Measurements from ENCODE around the gene OTOG. TPM values are rescaled to one million over a fixed set of nuclear protein-coding genes. Genes with fewer than 3 reads are reported as not detected.

The OTOG gene
- total and polyA plus RNA-seq, 2 donors (not counting 1 experiment from before 2014, with no cell fraction given), result not detected

GRCh38 chr11:17528906-17529843 is 17.9 kb upstream of the OTOG start:
- Histone ChIP-seq H3K27me3 (replicated peaks in 1 of 4; ENCODE audit: control extremely low read depth in 1 of 4, control insufficient read depth in 3 of 4, insufficient read depth in 4 of 4, low read length in 3 of 4) (no peaks in the 10 kb centered on the region), H3K79me2 (ENCODE audit: control insufficient read depth, insufficient read depth, low read length) (no peaks in the 10 kb centered on the region), H3K4me1 (ENCODE audit: control insufficient read depth in 2 of 2, insufficient read depth in 2 of 2, low read length in 2 of 2) (no peaks in the 10 kb centered on the region), H3K9ac (ENCODE audit: low read length) (no peak overlapping the region), H3K4me2 (replicated peaks; ENCODE audit: low read depth, low read length, poor library complexity, severe bottlenecking) (no peak overlapping the region), H3K4me3 (ENCODE audit: control extremely low read depth in 1 of 5, extremely low read depth in 1 of 5, insufficient read depth in 1 of 5, low read depth in 2 of 5, low read length in 4 of 5) (no peak overlapping the region), H2AFZ (ENCODE audit: insufficient read depth, low read depth, low read length, poor library complexity, severe bottlenecking) (no peak overlapping the region), H4K20me1 (ENCODE audit: control insufficient read depth, insufficient read depth, low read length, poor library complexity, severe bottlenecking) (no peaks in the 10 kb centered on the region), H3K36me3 (replicated peaks in 1 of 2; ENCODE audit: control extremely low read depth in 1 of 2, control insufficient read depth in 1 of 2, extremely low read depth in 1 of 2, insufficient read depth in 2 of 2, low read length in 1 of 2) (no peaks in the 10 kb centered on the region), H3K27ac (ENCODE audit: low read length in 2 of 2) (no peak overlapping the region), H3K9me3 (ENCODE audit: control extremely low read depth in 1 of 3, control insufficient read depth in 2 of 3, insufficient read depth in 1 of 3, low read length in 2 of 3) (no peaks in the 10 kb centered on the region)
- H3K4me1 Mint-ChIP-seq, result no peaks in the 10 kb centered on the region
- ATAC-seq (ENCODE audit: low read depth), result no peak
- CTCF ChIA-PET, result interaction anchor here (0.7 to 1.7 kb wide), 5 partner anchors 8 to 300 kb away, joined by 3 to 28 read pairs (median 7); no protein-coding TSS in a partner anchor
- no peak overlapping the region for H3K27ac Mint-ChIP-seq
- intact Hi-C loops (cut with micrococcal nuclease), result loop anchor here (1.0 kb wide), 1 partner anchor 145 kb away; no protein-coding TSS in a partner anchor
- no peak overlapping the region for H3K4me3 Mint-ChIP-seq
- POLR2A ChIA-PET, result no interaction called here
- 87% methylated on average over 10 of the region's 14 CpGs for WGBS (ENCODE audit: insufficient coverage)
- TF ChIP-seq, protein P1, sequence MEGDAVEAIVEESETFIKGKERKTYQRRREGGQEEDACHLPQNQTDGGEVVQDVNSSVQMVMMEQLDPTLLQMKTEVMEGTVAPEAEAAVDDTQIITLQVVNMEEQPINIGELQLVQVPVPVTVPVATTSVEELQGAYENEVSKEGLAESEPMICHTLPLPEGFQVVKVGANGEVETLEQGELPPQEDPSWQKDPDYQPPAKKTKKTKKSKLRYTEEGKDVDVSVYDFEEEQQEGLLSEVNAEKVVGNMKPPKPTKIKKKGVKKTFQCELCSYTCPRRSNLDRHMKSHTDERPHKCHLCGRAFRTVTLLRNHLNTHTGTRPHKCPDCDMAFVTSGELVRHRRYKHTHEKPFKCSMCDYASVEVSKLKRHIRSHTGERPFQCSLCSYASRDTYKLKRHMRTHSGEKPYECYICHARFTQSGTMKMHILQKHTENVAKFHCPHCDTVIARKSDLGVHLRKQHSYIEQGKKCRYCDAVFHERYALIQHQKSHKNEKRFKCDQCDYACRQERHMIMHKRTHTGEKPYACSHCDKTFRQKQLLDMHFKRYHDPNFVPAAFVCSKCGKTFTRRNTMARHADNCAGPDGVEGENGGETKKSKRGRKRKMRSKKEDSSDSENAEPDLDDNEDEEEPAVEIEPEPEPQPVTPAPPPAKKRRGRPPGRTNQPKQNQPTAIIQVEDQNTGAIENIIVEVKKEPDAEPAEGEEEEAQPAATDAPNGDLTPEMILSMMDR (IDR thresholded peaks at IDR 0.05), result no peak
- TF ChIP-seq EZH2 (IDR thresholded peaks at IDR 0.05; ENCODE audit: borderline replicate concordance, insufficient read depth, low read depth, low read length, poor library complexity, severe bottlenecking), result no peak
- no peak for DNase-seq
- peaks cover 11% of the 10 kb centered on the region for H3K27me3 Mint-ChIP-seq
- H3K9me3 Mint-ChIP-seq (ENCODE audit: insufficient read depth), result no peaks in the 10 kb centered on the region

GRCh38 chr11:17529844-17530185 is 17.2 kb upstream of the OTOG start:
- Histone ChIP-seq H3K9ac (ENCODE audit: low read length) (no peak overlapping the region), H3K9me3 (ENCODE audit: control extremely low read depth in 1 of 3, control insufficient read depth in 2 of 3, insufficient read depth in 1 of 3, low read length in 2 of 3) (no peaks in the 10 kb centered on the region), H3K27ac (ENCODE audit: low read length in 2 of 2) (no peak overlapping the region), H4K20me1 (ENCODE audit: control insufficient read depth, insufficient read depth, low read length, poor library complexity, severe bottlenecking) (no peaks in the 10 kb centered on the region), H3K79me2 (ENCODE audit: control insufficient read depth, insufficient read depth, low read length) (no peaks in the 10 kb centered on the region), H3K4me2 (replicated peaks; ENCODE audit: low read depth, low read length, poor library complexity, severe bottlenecking) (no peak overlapping the region), H3K27me3 (replicated peaks in 1 of 4; ENCODE audit: control extremely low read depth in 1 of 4, control insufficient read depth in 3 of 4, insufficient read depth in 4 of 4, low read length in 3 of 4) (no peaks in the 10 kb centered on the region), H2AFZ (ENCODE audit: insufficient read depth, low read depth, low read length, poor library complexity, severe bottlenecking) (no peak overlapping the region), H3K36me3 (replicated peaks in 1 of 2; ENCODE audit: control extremely low read depth in 1 of 2, control insufficient read depth in 1 of 2, extremely low read depth in 1 of 2, insufficient read depth in 2 of 2, low read length in 1 of 2) (no peaks in the 10 kb centered on the region), H3K4me1 (ENCODE audit: control insufficient read depth in 2 of 2, insufficient read depth in 2 of 2, low read length in 2 of 2) (no peaks in the 10 kb centered on the region), H3K4me3 (ENCODE audit: control extremely low read depth in 1 of 5, extremely low read depth in 1 of 5, insufficient read depth in 1 of 5, low read depth in 2 of 5, low read length in 4 of 5) (no peak overlapping the region)
- H3K4me3 Mint-ChIP-seq, result no peak overlapping the region
- DNase-seq (no peak), ATAC-seq (ENCODE audit: low read depth) (no peak)
- no peak for TF ChIP-seq EZH2 (IDR thresholded peaks at IDR 0.05; ENCODE audit: borderline replicate concordance, insufficient read depth, low read depth, low read length, poor library complexity, severe bottlenecking)
- TF ChIP-seq, protein P1 (IDR thresholded peaks at IDR 0.05), result no peak
- intact Hi-C loops (cut with micrococcal nuclease), result no loop called here
- no peaks in the 10 kb centered on the region for H3K9me3 Mint-ChIP-seq (ENCODE audit: insufficient read depth)
- H3K4me1 Mint-ChIP-seq, result no peaks in the 10 kb centered on the region
- peaks cover 11% of the 10 kb centered on the region for H3K27me3 Mint-ChIP-seq
- WGBS (ENCODE audit: insufficient coverage), result 93% methylated on average over 10 of the region's 10 CpGs
- H3K27ac Mint-ChIP-seq, result no peak overlapping the region
- CTCF ChIA-PET, result interaction anchor here (0.7 to 1.7 kb wide), 2 partner anchors 9 to 146 kb away, joined by 3 to 7 read pairs; no protein-coding TSS in a partner anchor
- POLR2A ChIA-PET, result no interaction called here
